H1 (cell line): ENCODE results near the gene C2orf42. TPM values are rescaled to one million over a fixed set of nuclear protein-coding genes. Genes with fewer than 3 reads are reported as not detected.
"Not testable (repeated sequence)": the region's sequence is repeated elsewhere in the genome, so short reads cannot be mapped to it uniquely, and the experiment has no call there.

Experiments used
- CTCF ChIA-PET: fragments of 300-600 bp; sonication (Branson Sonifier 250); formaldehyde crosslinking; loops from one replicate; lab custom pipeline; 2021; ENCODE audit not compliant: partially characterized antibody; lab: Charles Lee
- POLR2A ChIA-PET: fragments of 300-600 bp; sonication (Branson Sonifier 250); formaldehyde crosslinking; loops from one replicate; lab custom pipeline; 2021; ENCODE audit warnings: inconsistent platforms; ENCODE audit not compliant: partially characterized antibody; lab: Charles Lee
- DNase-seq, 2 experiments: peaks; one replicate each; pipeline versions ENCODE4 v3.0.0 to v3.0.0-alpha.2; 2010 to 2022; ENCODE audit warnings: low spot score in 2 of 2, low read depth in 1 of 2, mixed read lengths in 1 of 2
- FAIRE-seq: peaks from 2 replicates; lab custom pipeline; 2011; peaks lifted over from hg19 to GRCh38; lab: Jason Lieb, UNC
- H2AFZ ChIP-seq: 2 replicates; pipeline ENCODE4 v1.8.1; 2012; ENCODE audit warnings: low read length, inconsistent platforms
- H2AK5ac ChIP-seq: 2 replicates; pipeline ENCODE4 v1.6.1; 2013; ENCODE audit warnings: low read depth, low read length
- H2BK120ac ChIP-seq: replicated peaks from 2 replicates; pipeline ENCODE3; 2013; ENCODE audit warnings: low read depth, low read length, inconsistent platforms
- H2BK12ac ChIP-seq: 2 replicates; pipeline ENCODE4 v1.6.1; 2013; ENCODE audit warnings: low read depth, low read length
- H2BK15ac ChIP-seq: 2 replicates; pipeline ENCODE4 v1.6.1; 2013; ENCODE audit warnings: low read length
- H2BK20ac ChIP-seq: 2 replicates; pipeline ENCODE4 v1.6.1; 2013; ENCODE audit warnings: low read length
- H2BK5ac ChIP-seq: 2 replicates; pipeline ENCODE4 v1.6.1; 2013; ENCODE audit warnings: low read depth, low read length
- H3K14ac ChIP-seq: 2 replicates; pipeline ENCODE4 v1.6.1; 2013; ENCODE audit warnings: inconsistent platforms; ENCODE audit not compliant: insufficient read length
- H3K18ac ChIP-seq: 2 replicates; pipeline ENCODE4 v1.6.1; 2013; ENCODE audit warnings: low read length; ENCODE audit errors: extremely low read depth
- H3K23ac ChIP-seq: 2 replicates; pipeline ENCODE4 v1.6.1; 2013; ENCODE audit warnings: inconsistent platforms; ENCODE audit not compliant: insufficient read length
- H3K23me2 ChIP-seq: 2 replicates; pipeline ENCODE4 v1.6.1; 2013; ENCODE audit warnings: low read depth, low read length
- H3K27ac ChIP-seq: 2 replicates; pipeline ENCODE4 v1.6.1; 2011; ENCODE audit warnings: low read depth, low read length, inconsistent platforms
- H3K27me3 ChIP-seq, 4 experiments: replicated peaks in 1 of 4; 1 replicate in 1 of 4; 2 replicates in 3 of 4; pipeline versions ENCODE4 v1.6.1 to v1.8.1; 2011 to 2013; ENCODE audit warnings: low read length in 3 of 4, mild to moderate bottlenecking in 3 of 4, inconsistent platforms in 2 of 4, mixed read lengths in 2 of 4, moderate library complexity in 1 of 4; ENCODE audit not compliant: control insufficient read depth in 3 of 4, insufficient read depth in 3 of 4; ENCODE audit errors: extremely low read depth in 1 of 4
- H3K36me3 ChIP-seq, 4 experiments: 2 replicates each; pipeline versions ENCODE4 v1.6.1 to v1.8.1; 2011 to 2013; ENCODE audit warnings: mild to moderate bottlenecking in 4 of 4, low read length in 3 of 4, moderate library complexity in 2 of 4, control low read depth in 1 of 4, inconsistent platforms in 1 of 4; ENCODE audit not compliant: insufficient read depth in 4 of 4, control insufficient read depth in 2 of 4
- H3K4ac ChIP-seq: replicated peaks from 2 replicates; pipeline ENCODE3; 2013; ENCODE audit warnings: low read length, low read depth, mixed read lengths, inconsistent platforms; ENCODE audit not compliant: insufficient read length
- H3K4me1 ChIP-seq, 4 experiments: replicated peaks in 1 of 4; 1 replicate in 1 of 4; 2 replicates in 3 of 4; pipeline versions ENCODE4 v1.6.1 to v1.8.1; 2011 to 2013; ENCODE audit warnings: low read length in 3 of 4, inconsistent platforms in 2 of 4, mixed read lengths in 1 of 4; ENCODE audit not compliant: insufficient read depth in 4 of 4, control insufficient read depth in 3 of 4
- H3K4me2 ChIP-seq, 2 experiments: 2 replicates each; pipeline versions ENCODE4 v1.6.1 to v1.8.1; 2011 to 2013; ENCODE audit warnings: low read depth in 2 of 2, low read length in 2 of 2, control low read depth in 1 of 2, inconsistent platforms in 1 of 2, mild to moderate bottlenecking in 1 of 2; ENCODE audit not compliant: insufficient read depth in 1 of 2
- H3K4me3 ChIP-seq, 4 experiments: fragments of 200-600, 300-600 bp in 1 of 4; sonication (generic), shearing (Covaris generic), sonication (Bioruptor Twin) in 1 of 4; 2 replicates each; pipeline versions ENCODE4 v1.5.1 to v1.8.1; 2011 to 2016; ENCODE audit warnings: low read length in 4 of 4, low read depth in 3 of 4, control low read depth in 2 of 4, inconsistent platforms in 2 of 4, mild to moderate bottlenecking in 2 of 4, mixed read lengths in 1 of 4, moderate library complexity in 1 of 4; ENCODE audit not compliant: insufficient read depth in 2 of 4; ENCODE audit errors: extremely low read depth in 1 of 4
- H3K56ac ChIP-seq: replicated peaks from 2 replicates; pipeline ENCODE3; 2013; ENCODE audit warnings: low read depth, mild to moderate bottlenecking, mixed read lengths, low read length, inconsistent platforms; ENCODE audit not compliant: insufficient read length
- H3K79me1 ChIP-seq: 2 replicates; pipeline ENCODE4 v1.6.1; 2013; ENCODE audit warnings: low read depth, low read length, control low read depth
- H3K79me2 ChIP-seq, 2 experiments: 2 replicates each; pipeline versions ENCODE4 v1.6.1 to v1.8.1; 2012 to 2013; ENCODE audit warnings: low read length in 2 of 2, mild to moderate bottlenecking in 2 of 2, inconsistent platforms in 1 of 2; ENCODE audit not compliant: insufficient read depth in 2 of 2, control insufficient read depth in 1 of 2
- H3K9ac ChIP-seq, 4 experiments: replicated peaks in 1 of 4; 1 replicate in 1 of 4; 2 replicates in 3 of 4; pipeline versions ENCODE4 v1.6.1 to v1.8.1; 2011 to 2013; ENCODE audit warnings: low read depth in 3 of 4, low read length in 3 of 4, control low read depth in 2 of 4, mild to moderate bottlenecking in 2 of 4, moderate library complexity in 2 of 4, inconsistent platforms in 1 of 4; ENCODE audit errors: extremely low read depth in 1 of 4
- H3K9me3 ChIP-seq, 2 experiments: 2 replicates each; pipeline versions ENCODE4 v1.6.1 to v1.8.1; 2012 to 2013; ENCODE audit warnings: mild to moderate bottlenecking in 2 of 2, moderate library complexity in 2 of 2, control low read depth in 1 of 2, inconsistent platforms in 1 of 2, low read depth in 1 of 2, low read length in 1 of 2, mixed read lengths in 1 of 2; ENCODE audit not compliant: insufficient read depth in 2 of 2
- H4K20me1 ChIP-seq, 2 experiments: replicated peaks in 1 of 2; 2 replicates each; pipeline versions ENCODE3 to v1.8.1; 2011 to 2013; ENCODE audit warnings: inconsistent platforms in 2 of 2, low read length in 2 of 2, mild to moderate bottlenecking in 1 of 2; ENCODE audit not compliant: insufficient read depth in 2 of 2, control insufficient read depth in 1 of 2
- H4K5ac ChIP-seq: 2 replicates; pipeline ENCODE4 v1.6.1; 2013; ENCODE audit warnings: low read length, low read depth, mixed read lengths, inconsistent platforms; ENCODE audit not compliant: insufficient read length
- H4K8ac ChIP-seq: 2 replicates; pipeline ENCODE4 v1.8.0; 2013; ENCODE audit warnings: mild to moderate bottlenecking, moderate library complexity, low read length, inconsistent platforms; ENCODE audit not compliant: insufficient read depth; ENCODE audit errors: extremely low read depth
- H4K91ac ChIP-seq: replicated peaks from 2 replicates; pipeline ENCODE3; 2013; ENCODE audit warnings: low read length, mixed read lengths, inconsistent platforms; ENCODE audit not compliant: insufficient read length
- WGBS, 2 experiments: shearing (Covaris generic) in 1 of 2; methylation state at CpG; one replicate each; pipeline versions ENCODE4 v1.1.6 to v1.1.7; 2013 to 2015; ENCODE audit warnings: low lambda C conversion rate in 2 of 2, mixed read lengths in 2 of 2, inconsistent platforms in 1 of 2, low coverage in 1 of 2, missing lambda C conversion rate in 1 of 2; ENCODE audit not compliant: insufficient replicate concordance in 2 of 2, insufficient coverage in 1 of 2, insufficient read length in 1 of 2; ENCODE audit errors: extremely low coverage in 1 of 2, missing lambda C conversion rate in 1 of 2; 5-methylcytosine and 5-hydroxymethylcytosine counted together
- polyA plus RNA-seq, 7 experiments: library from polyadenylated mRNA; depleted of rRNA in 3 of 7; stranded (reverse) in 5 of 7; unstranded in 2 of 7; fragments of >200 nt in 5 of 7; fragments of 200-250 nt in 2 of 7; gene quantifications; 1 replicate in 5 of 7; 2 replicates in 1 of 7; 4 replicates in 1 of 7; pipeline versions ENCODE4 v1.2.1 to v1.2.3, GENCODE V29; 2011 to 2013; ENCODE audit warnings: missing spikeins in 2 of 7, mixed read lengths in 2 of 7
- total RNA-seq: library from RNA; stranded (reverse); fragmentation: NEBNext Ultra II Directional; extraction: Animal tissue kit (Norgen Biotek cat#: 25700); gene quantifications from 2 replicates; pipeline ENCODE4 v1.2.1, GENCODE V29; 2021

C2orf42 gene
- total and polyA plus RNA-seq, 2 of the 8 experiments (the other 6 are each of a cell fraction or from before 2014, with no cell fraction given): 3.9 to 10.7 TPM

GRCh38 chr2:70110397-70110796, 80.4 kb downstream of the C2orf42 start:
- not testable (repeated sequence) for H3K9ac ChIP-seq, H3K79me2 ChIP-seq, H4K8ac ChIP-seq, H3K27me3 ChIP-seq, H3K9me3 ChIP-seq, H2AK5ac ChIP-seq, H3K79me1 ChIP-seq, H4K91ac ChIP-seq, H2AFZ ChIP-seq, H4K5ac ChIP-seq, H2BK5ac ChIP-seq, H4K20me1 ChIP-seq, H3K23me2 ChIP-seq, H2BK120ac ChIP-seq, H2BK20ac ChIP-seq, H3K23ac ChIP-seq, H3K18ac ChIP-seq, H3K4me2 ChIP-seq, H2BK15ac ChIP-seq, H3K56ac ChIP-seq, DNase-seq, H3K14ac ChIP-seq, FAIRE-seq, H3K4ac ChIP-seq, H3K4me3 ChIP-seq, H3K27ac ChIP-seq, H3K36me3 ChIP-seq
- Histone ChIP-seq H3K4me1 (peaks cover 9 to 18% (median 10%) of the 10 kb centered on the region in 4 experiments), H2BK12ac (peak overlapping the region; percentile 50; the same call in 1 of the 2 replicates)
- WGBS, 2 experiments: 84% methylated on average over 5 of the region's 5 CpGs; no CpG with 5 or more reads in 1 of the 2 experiments
- POLR2A ChIA-PET: interaction anchor here (14.5 to 51.3 kb wide), 2 partner anchors 14 to 24 kb away, joined by 188 to 1553 read pairs; partner anchors contain the start of gene PCBP1
- CTCF ChIA-PET: interaction anchor here (0.8 to 1.9 kb wide), 5 partner anchors 12 to 48 kb away, joined by 3 to 5 read pairs (median 3); no protein-coding TSS in a partner anchor

GRCh38 chr2:70106138-70106537, 84.7 kb downstream of the C2orf42 start:
- H3K18ac ChIP-seq, H2AK5ac ChIP-seq, H3K4me2 ChIP-seq, H3K9me3 ChIP-seq, H3K4ac ChIP-seq, DNase-seq, H4K8ac ChIP-seq, H3K79me1 ChIP-seq, H3K23ac ChIP-seq, H3K36me3 ChIP-seq, H3K23me2 ChIP-seq, H3K79me2 ChIP-seq, FAIRE-seq, H4K91ac ChIP-seq, H3K14ac ChIP-seq, H2BK12ac ChIP-seq, H4K20me1 ChIP-seq, H3K9ac ChIP-seq, H3K56ac ChIP-seq, H2BK5ac ChIP-seq, H3K27ac ChIP-seq, H2AFZ ChIP-seq, H3K27me3 ChIP-seq, H2BK15ac ChIP-seq, H3K4me3 ChIP-seq, H2BK120ac ChIP-seq, H2BK20ac ChIP-seq, H4K5ac ChIP-seq: not testable (repeated sequence)
- WGBS, 2 experiments: 96% methylated on average over 8 of the region's 8 CpGs; no CpG with 5 or more reads in 1 of the 2 experiments
- peaks cover 7 to 16% (median 11%) of the 10 kb centered on the region in 4 experiments for H3K4me1 ChIP-seq
- POLR2A ChIA-PET: interaction anchor here (1.3 to 51.3 kb wide), 3 partner anchors 10 to 20 kb away, joined by 4 to 1553 read pairs (median 188); partner anchors contain the start of gene PCBP1
- CTCF ChIA-PET: interaction anchor here (1.0 to 1.3 kb wide), 3 partner anchors 14 to 29 kb away, joined by 3 to 4 read pairs (median 4); no protein-coding TSS in a partner anchor
